Skin epidermis (tissue), 12 donors: ENCODE data around the gene PLB1.
"Not testable (repeated sequence)": the region's sequence is repeated elsewhere in the genome, so short reads cannot be mapped to it uniquely, and the experiment has no call there.

Source experiments
- H3K27ac ChIP-seq, 21 experiments: fragments of 200-600 bp; sonication (generic) in 11 of 21; one replicate each; pipeline ENCODE4 v1.5.0; 2020; ENCODE audit warnings: mild to moderate bottlenecking in 3 of 21, inconsistent platforms in 2 of 21, moderate library complexity in 2 of 21
- H3K4me3 ChIP-seq, 7 experiments: fragments of 200-600 bp; sonication (generic) in 2 of 7; one replicate each; pipeline ENCODE4 v1.5.0; 2020; ENCODE audit warnings: inconsistent platforms in 2 of 7, mild to moderate bottlenecking in 2 of 7, moderate library complexity in 1 of 7

Gene PLB1

GRCh38 chr2:28527196-28527595 is 31.3 kb downstream of the PLB1 start:
- Histone ChIP-seq H3K27ac (no peak overlapping the region), H3K4me3 (no peak overlapping the region)

DNA sequence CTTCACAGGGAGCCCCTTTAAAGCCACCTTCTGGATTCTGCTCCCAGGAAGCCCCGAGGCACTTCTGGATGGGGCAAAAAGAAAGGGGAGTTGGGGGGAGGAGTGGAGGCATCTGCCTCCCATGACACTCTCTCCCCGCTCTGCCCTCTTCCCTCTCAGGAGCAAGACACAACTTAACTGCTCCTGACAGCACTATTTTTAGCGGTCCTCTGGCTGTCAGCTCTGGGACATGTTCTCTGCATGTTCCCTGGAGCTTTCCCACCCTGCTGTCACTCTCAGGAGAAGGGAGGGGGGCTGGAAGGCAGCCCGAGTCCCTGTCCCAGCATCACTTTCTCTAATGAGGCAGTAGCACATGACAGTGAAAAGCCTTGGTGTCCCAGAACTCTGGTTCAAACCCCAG is 32.3 kb downstream of the PLB1 start:
- H3K27ac ChIP-seq: no peak overlapping the region
- no peak overlapping the region for H3K4me3 ChIP-seq

DNA sequence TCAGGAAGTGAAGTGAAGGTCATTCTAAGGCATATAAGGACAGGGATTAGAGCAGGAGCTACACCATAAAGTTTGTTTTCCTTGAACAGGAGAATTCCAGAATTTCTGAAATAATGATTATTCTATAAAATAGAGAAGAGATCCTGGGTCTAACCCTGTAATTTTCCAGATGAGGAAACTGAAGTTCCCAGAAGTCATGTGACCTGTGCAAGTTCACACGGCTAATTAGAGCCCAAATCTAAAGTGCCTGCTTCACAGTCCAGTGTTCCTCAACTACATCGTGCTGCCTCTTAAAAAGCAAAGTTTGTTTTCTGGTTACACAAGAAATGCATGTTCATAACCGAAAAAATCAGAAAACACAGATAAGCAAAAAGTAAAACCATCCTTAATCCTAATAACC is 34.9 kb downstream of the PLB1 start:
- Histone ChIP-seq H3K4me3 (no peak overlapping the region), H3K27ac (no peak overlapping the region)

DNA sequence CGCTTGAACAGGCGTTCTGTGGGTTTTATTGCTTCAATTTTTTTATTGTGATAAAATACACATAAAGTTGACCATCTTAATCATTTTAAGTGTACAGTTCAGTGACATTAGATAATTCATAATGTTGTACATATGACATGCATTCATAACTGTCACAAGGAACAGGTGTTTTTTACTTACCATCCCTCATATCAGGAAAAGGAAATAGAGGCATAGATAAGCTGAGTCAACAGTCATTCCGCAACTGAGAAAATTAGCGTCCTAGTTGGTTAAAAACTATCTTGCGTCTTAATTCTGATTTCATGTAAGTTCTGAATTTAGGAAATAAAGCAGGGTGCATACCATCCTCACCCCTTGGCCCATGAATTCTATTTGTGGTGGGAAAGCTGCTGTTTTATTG is 36.5 kb downstream of the PLB1 start:
- H3K4me3 ChIP-seq: no peak overlapping the region
- H3K27ac ChIP-seq: no peak overlapping the region

- H3K4me3 ChIP-seq: no peak overlapping the region
- no peak overlapping the region for H3K27ac ChIP-seq
Measured at GRCh38 chr2:28533044-28533680, 37.3 kb downstream of the PLB1 start.

DNA sequence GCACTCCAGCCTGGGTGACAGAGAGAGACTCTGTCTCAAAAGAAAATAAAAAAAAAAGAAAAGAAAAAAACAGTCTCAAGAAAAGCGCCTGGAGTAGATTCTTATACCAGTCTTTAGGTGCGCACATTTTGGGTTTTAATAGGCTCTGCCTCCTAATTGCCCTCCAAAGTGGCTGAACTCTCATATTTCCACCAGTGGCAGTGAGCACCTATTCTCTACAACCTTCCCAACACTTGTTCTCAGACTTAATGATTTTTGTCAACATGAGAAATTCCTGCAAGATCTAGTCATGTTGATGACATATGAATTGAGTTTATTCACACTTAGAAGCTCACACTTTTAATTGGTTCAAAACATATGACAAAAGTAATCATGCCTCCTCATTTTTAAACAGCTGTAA is 39.0 kb downstream of the PLB1 start:
- Histone ChIP-seq H3K4me3 (no peak overlapping the region), H3K27ac (no peak overlapping the region)

GRCh38 chr2:28538134-28538533 is 42.3 kb downstream of the PLB1 start:
- H3K4me3 ChIP-seq: no peak overlapping the region
- no peak overlapping the region for H3K27ac ChIP-seq

- H3K4me3 ChIP-seq: no peak overlapping the region
- no peak overlapping the region for H3K27ac ChIP-seq
Measured at GRCh38 chr2:28538652-28539051, 42.8 kb downstream of the PLB1 start.

DNA sequence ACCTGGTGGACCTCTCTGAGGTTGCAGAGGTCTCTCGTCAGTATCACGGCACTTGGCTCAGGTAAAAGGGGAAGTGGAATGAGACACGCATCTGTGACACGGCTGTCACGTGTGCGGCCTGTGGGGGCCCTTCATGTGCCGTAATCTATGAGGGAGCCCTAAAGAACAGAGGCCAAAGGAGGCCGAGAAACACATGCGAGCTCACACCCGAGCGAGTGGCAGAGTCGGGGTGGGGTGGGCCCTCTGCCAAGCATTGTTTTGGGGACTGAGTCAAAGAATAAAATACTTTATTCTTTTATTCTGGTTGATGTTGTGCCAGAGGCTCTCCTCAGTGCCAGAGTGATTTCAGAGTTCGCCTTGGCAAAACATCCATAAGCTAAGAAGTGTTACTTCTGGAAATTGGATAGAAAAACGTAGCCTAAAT is 43.3 kb downstream of the PLB1 start:
- no peak overlapping the region for H3K4me3 ChIP-seq
- H3K27ac ChIP-seq: no peak overlapping the region

DNA sequence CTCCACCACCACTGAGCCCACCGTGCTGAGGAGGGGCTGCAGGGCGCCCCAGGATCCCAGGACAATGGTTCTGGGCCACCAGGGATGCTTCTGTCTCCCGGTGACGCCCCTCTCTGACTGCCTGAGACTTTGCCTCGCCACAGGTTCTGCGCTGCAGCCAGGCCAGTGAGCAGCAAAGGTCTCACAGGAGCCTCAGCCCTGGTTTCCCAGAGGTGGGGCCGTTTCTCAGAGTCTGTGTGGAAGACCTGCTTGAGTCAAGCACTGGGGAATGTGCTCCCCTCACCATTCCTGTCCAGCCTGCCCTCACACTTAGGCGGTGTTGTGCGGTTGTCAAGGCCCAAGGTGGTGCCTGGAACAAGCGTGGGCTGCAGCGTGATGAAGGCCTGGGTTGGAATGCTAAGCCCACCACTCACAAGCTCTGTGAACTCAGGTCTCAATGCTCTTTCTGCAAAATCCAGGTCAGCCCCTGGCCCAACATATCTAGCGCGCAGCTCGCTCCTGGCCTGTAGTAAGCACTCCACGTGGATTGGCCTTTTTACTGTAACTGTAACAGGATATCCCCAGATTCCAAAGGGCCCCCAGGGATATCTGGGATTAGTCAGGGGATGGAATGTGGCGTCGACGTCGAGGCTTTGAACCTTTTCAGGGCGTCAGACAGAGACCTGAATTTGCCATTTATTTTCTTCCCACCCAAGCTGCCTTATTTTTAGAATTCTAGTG is 47.6 kb downstream of the PLB1 start:
- H3K4me3 ChIP-seq: no peak overlapping the region

DNA sequence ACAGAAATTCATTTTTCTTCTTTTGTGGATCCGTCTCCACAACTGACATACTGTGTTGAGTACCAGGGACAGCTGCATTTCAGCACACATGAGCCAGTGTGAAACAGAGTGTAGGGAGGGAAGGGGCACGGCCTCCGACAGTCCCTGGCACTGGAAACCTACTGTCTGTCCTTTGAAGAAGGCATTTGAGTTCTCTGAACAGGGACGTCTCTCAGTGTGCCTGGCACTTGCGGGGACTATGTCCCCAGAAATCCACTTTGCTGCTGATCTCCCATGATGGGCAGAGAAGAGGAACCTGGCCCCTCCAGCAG is 48.1 kb downstream of the PLB1 start:
- Histone ChIP-seq H3K27ac (peak overlapping the region in 10 of 21 experiments; percentile 10 to 66 (median 54)), H3K4me3 (no peak overlapping the region)

More for the DNA sequence above, 47.6 kb downstream of the PLB1 start:
- peak overlapping the region in 1 of 21 experiments; percentile 55 for H3K27ac ChIP-seq

GRCh38 chr2:28544405-28544921 is 48.6 kb downstream of the PLB1 start:
- no peak overlapping the region for H3K4me3 ChIP-seq
- peak overlapping the region in 16 of 21 experiments; percentile 10 to 72 (median 52) for H3K27ac ChIP-seq

DNA sequence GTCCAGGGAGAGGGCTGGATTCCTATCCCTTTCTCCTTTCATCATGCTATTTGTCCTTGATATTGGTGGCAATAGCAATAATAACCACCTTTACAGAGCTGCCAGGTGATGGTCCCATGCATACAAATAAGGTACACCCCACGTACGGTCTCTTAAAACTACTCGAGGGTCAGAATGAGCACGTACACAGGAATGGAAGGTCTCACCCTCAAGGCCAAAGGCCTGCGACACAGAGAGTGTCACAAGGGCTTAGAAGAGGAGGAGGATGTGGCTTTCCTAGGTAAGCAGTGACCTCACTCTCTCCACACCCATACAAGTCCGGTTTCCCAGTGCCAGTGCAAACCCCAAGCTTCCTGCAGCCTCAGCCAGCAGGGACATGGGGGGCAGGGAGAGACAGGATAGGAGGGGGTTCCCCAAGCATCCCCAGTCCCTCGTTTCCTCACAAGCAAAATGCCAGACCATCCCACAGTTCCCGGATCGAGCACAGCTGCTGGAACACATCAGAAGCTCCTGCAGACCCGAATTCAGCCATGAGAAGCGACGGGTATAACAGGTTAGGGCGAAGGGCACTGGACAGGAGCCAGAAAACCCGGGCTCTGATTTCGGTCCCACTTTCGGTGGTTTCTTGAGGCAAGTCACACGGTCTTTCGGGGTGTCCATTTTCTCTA is 49.2 kb downstream of the PLB1 start:
- H3K4me3 ChIP-seq: peak overlapping the region in 1 of 7 experiments; percentile 8
- peak overlapping the region in 16 of 21 experiments; percentile 7 to 72 (median 52) for H3K27ac ChIP-seq

DNA sequence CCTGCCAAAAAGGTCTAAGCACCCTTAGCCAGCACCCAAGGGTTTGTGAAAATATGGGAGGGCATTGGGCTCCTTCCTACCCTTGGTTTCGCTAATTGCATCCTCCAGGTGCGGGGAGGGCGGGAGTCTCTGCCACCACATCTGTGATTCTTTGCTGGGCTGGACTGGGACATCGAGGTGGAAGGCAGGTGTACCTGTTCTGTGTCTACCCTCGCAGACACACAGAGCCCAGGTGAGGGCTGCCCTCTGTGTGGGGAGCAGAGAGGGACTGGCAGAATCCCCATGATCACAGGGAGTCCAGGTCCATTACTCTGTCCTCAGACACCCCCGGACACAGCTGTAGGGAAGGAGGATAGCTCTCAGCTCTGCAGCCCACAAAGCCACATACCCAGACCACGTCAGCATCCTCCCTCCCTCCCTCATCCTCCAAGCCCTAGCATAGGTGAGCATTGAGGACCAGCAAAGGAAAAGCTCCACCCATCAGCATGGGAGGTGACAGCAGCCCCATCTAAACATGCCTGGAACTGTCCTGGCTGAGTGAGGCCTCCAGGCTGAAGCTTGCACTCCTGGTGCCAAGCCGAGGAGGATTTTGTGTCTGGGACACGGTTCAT is 49.8 kb downstream of the PLB1 start:
- Histone ChIP-seq H3K4me3 (peak overlapping the region in 1 of 7 experiments; percentile 8), H3K27ac (peak overlapping the region in 18 of 21 experiments; percentile 6 to 77 (median 51))

- no peak overlapping the region for H3K4me3 ChIP-seq
- H3K27ac ChIP-seq: peak overlapping the region in 16 of 21 experiments; percentile 1 to 77 (median 48)
Measured at GRCh38 chr2:28546242-28546641, 50.4 kb downstream of the PLB1 start.

- Histone ChIP-seq H3K4me3 (no peak overlapping the region), H3K27ac (peak overlapping the region in 7 of 21 experiments; percentile 1 to 77 (median 63))
Measured at GRCh38 chr2:28547223-28547860, 51.5 kb downstream of the PLB1 start.

DNA sequence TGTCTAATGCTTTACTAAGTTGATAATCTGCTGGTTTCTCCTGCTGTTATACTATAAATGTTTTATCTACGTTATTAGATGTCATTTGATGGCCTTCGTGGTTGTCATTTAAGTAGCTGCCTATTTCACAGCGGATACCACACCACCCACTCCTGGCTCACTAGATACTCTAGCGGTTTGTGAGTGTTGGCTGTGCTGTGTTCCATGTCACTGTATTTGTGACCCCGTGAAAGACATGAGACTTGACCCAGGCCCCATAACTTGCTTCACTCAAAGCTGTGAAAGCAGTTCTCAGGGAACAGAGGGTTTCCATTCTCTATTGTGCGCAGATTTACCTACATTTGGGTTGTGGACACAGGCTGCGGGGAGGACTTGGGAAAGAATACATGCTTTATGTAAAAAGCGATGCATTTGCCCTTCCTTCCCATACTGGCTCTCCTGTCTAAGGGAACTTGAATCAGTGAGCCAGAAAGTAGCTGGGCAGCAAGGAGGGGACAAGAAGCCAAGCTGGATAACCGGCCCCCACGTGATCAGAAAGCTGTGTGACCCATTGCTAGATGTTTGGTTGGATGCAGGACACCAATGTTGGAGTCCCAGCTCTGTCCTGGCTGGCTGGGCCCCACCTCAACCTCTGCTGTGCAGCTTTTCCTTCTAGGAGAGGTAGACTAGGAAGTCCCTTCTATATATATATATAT is 52.2 kb downstream of the PLB1 start:
- Histone ChIP-seq H3K4me3 (no peak overlapping the region), H3K27ac (no peak overlapping the region)

DNA sequence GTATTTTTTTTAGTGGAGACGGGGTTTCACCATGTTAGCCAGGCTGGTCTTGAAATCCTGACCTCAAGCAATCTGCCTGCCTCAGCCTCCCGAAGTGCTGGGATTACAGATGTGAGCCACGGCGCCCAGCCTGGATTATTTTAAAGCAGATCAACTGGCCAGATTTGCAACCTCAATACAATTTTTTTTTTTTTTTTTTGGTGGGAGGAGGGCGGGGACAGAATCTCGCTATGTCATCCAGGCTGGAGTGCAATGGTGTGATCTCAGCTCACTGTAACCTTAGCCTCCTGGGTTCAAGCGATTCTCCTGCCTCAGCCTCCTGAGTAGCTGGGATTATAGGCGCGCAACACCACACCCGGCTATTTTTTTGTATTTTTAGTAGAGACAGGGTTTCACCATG is 54.5 kb downstream of the PLB1 start:
- not testable (repeated sequence) for H3K4me3 ChIP-seq, H3K27ac ChIP-seq
